Retinal pigment epithelial cell (primary cell): ENCODE measurements around the gene PRKD2.

ENCODE experiments used
- DNase-seq: peaks from one replicate; pipeline ENCODE4 v3.0.0-alpha.2; 2010; ENCODE audit warnings: low read depth
- H3K4me3 ChIP-seq: 2 replicates; pipeline ENCODE4 v1.5.1; 2011; ENCODE audit warnings: mild to moderate bottlenecking, low read length, control low read depth, moderate library complexity
- TF ChIP-seq, protein P1 (sequence below): conservative IDR thresholded peaks from 2 replicates; pipeline ENCODE4 v1.5.1; 2011; ENCODE audit warnings: low read depth, low read length, control low read depth, inconsistent platforms

PRKD2 gene

DNA sequence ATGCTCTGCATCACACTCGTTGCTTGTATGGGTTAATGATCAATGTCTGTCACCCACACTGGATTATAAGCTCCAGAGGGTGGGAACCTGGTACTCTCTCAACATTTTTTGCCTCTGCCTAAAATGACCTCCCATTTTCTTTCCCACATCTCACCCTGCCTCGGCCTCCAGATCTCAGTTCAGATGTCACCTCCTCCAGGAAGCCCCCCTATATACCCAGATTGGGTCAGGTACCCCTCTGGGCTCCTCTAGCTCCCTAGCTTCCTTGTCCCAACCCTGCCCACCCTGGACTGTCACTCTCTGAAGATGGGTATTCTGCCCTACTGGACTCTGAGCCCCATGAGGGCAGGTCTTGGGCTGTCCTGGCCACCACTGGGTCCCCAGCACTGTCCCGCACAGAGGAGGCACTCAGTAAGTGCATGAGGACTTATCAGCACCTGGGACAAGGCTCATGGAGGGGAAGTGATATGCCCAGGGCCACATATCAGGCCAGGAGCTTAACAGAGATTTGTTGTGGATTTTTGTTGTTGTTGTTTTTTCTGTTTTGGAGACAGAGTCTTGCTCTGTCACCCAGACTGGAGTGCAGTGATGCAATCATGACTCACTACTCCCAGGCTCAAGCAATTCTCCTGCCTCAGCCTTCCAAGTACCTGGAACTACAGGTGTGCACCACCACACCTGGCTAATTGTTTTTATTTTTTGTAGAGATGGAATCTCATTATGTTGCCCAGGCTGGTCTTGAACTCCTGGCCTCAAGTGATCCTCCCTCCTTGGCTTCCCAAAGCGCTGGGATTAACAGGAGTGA lies 23.8 kb downstream of the PRKD2 start:
- no peak for DNase-seq
- no peak overlapping the region for H3K4me3 ChIP-seq
- TF ChIP-seq, protein P1, sequence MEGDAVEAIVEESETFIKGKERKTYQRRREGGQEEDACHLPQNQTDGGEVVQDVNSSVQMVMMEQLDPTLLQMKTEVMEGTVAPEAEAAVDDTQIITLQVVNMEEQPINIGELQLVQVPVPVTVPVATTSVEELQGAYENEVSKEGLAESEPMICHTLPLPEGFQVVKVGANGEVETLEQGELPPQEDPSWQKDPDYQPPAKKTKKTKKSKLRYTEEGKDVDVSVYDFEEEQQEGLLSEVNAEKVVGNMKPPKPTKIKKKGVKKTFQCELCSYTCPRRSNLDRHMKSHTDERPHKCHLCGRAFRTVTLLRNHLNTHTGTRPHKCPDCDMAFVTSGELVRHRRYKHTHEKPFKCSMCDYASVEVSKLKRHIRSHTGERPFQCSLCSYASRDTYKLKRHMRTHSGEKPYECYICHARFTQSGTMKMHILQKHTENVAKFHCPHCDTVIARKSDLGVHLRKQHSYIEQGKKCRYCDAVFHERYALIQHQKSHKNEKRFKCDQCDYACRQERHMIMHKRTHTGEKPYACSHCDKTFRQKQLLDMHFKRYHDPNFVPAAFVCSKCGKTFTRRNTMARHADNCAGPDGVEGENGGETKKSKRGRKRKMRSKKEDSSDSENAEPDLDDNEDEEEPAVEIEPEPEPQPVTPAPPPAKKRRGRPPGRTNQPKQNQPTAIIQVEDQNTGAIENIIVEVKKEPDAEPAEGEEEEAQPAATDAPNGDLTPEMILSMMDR: no peak

DNA sequence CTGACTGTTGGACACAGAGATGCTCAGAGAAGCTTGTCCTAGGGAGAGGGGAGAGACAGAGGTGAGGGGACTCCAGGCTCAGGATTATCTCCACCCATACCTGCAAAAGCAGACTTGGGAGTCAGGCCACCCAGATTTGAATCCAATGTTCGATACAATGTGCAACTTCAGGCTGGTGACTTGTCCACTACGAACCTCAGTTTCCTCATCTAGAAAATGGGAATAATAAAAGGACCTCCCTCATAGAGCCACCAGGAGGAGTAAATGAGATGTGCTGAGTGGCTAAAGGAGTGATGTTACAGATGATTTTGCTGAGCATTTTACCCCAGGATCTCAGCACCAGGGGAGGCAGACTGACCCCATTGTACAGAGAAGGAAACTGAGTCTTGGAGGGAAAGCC lies 25.0 kb downstream of the PRKD2 start:
- DNase-seq: no peak
- TF ChIP-seq, protein P1: no peak
- no peak overlapping the region for H3K4me3 ChIP-seq

DNA sequence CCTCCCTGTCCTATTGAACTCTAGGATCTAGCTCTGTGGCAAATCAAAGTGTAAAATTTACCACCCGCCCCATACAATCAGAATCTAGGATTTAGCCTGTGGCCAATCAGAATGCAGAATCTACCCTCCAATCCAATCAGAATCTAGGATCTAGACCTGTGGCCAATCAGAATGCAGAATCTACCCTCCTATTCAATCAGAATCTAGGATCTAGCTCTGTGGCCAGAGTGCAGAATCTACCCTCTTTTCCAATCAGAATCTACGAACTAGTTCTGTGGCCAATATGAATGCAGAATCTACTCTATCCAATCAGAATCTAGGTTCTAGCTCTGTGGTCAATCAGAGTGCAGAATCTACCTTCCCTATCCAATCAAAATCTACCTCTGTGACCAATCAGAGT lies 25.8 kb downstream of the PRKD2 start:
- DNase-seq: no peak
- H3K4me3 ChIP-seq: no peak overlapping the region
- TF ChIP-seq, protein P1: no peak

DNA sequence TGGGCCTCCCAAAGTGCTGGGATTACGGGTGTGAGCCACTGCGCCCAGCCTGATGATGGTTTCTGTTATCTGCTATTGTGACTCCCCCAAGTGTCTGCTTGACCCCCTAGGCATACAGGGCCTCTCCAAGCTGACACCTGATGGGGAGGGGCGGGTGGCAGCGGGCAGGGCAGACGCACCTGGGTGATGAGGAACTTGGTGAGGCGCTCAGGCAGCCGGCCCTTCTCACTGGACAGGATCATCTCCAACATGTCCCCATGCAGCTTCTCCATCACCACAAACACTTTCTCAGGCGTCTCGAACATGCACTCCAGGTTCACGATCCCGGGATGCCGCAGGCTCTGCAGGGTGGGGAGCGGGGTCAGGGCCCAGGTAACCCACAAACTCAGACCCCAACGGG lies 27.6 kb downstream of the PRKD2 start:
- H3K4me3 ChIP-seq: no peak overlapping the region
- TF ChIP-seq, protein P1: no peak
- DNase-seq: no peak

DNA sequence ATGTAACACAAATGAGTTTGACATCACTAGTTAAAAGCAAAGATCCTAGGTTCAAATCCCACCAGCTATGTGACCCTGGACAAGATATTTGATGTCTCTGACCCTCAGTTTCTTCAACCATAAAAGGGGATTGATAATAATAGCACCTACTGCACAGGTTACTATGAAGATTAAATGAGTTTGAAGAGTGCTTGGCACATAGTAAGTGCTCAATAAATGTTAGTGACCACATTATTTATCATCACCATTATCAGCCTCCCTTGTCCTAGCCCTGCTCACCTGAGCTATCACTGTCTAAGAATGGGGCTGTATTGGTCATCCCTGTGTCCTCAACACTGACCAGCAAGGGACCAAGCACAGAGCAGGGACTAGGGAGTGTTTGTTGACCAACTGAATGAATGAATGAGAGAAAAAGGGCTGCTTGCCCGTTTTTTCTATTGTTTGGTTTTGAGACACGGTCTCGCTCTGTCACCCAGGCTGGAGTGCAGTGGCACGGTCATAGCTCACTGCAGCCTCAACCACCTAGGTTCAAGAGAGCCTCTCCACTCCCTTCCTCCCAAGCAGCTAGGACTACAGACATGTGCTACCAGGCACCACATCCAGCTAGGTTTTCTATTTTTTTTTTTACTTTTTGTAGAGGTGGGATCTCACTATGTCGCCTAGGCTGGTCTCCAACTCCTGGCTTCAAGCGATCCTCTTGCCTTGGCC lies 29.3 kb downstream of the PRKD2 start:
- TF ChIP-seq, protein P1: no peak

DNA sequence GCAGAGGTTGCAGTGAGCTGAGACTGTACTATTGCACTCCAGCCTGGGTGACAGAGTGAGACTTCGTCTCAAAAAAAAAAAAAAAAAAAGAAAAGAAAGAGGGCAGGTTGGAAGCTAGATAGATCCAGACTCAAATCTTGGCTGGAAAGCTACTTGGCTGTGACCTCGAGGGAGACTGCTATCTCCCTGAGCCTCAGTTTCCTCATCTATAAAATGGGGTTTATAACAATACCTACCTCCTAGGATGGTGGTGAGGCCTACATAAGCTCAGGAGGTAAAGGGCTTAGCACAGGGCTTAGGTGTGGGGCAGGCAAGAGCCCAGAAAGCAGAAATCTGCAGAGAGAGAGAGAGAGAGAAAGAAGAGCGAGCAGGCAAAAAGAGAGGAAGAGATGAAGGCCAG lies 31.7 kb downstream of the PRKD2 start:
- no peak for DNase-seq
- no peak overlapping the region for H3K4me3 ChIP-seq
- TF ChIP-seq, protein P1: no peak

More for the DNA sequence above, 29.3 kb downstream of the PRKD2 start:
- no peak overlapping the region for H3K4me3 ChIP-seq
- DNase-seq: no peak

DNA sequence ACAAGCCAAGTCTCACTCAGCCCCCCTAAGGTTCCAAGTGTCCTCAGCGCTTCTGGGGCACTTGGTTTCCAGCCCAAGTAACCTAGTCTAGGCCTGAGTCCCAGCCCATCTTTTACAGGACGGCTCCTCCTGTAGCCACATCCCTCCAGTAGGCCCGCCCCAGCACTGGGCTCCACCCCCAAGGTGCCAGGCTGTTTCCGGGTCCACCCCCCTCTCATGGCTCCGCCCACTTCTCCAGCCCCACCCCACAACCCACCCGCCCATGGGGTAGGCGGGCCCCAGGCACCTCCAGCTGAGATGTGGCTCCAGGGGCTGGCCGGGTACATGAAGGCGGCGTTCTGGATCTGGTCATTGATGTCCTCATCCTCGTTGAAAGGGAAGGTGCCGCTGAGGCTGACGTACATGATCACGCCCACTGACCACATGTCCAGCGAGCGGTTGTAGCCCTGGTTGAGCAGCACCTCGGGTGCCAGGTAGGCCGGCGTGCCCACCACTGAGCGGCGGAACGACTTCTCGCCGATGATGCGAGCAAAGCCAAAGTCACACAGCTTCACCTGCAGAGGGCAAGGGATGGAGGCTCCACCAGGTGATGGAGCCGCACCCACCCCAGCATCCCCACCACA lies 38.7 kb downstream of the PRKD2 start:
- no peak for DNase-seq
- H3K4me3 ChIP-seq: no peak overlapping the region
- TF ChIP-seq, protein P1: no peak
